Measurements from ENCODE around the gene VIT.

DNA sequence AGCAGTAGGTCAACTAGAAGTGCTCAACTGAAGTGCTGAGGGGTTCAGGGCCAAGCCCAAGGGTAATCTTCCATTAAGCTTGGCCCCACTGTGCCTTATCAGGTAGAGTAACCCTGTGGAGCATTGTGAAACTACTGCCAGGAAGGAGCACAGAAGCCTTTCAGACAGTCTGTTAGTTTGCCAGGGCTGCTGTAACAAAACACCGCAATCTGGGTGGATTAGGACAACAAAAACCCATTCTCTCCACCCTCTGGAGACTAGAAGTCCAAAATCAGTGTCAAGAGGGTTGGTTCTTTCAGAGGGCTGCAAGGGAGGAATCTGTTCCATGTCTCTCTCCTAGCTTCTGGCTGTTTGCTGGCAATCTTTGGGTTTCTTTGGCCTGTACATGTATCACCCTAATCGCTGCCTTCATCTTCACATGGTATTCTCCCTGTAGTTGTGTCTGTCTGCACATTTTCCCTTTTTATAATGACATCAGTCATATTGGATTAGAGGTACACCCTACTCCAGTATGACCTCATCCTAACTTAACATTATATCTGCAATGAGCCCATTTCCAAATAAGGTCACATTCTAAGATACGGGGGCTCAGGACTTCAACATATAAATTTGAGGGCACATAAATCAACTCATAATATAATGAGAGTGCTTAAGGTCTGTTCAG is 21.2 kb downstream of the VIT start:
- TF ChIP-seq POLR2A (IDR thresholded peaks at IDR 0.05), result no peak
- TF ChIP-seq, protein P1, sequence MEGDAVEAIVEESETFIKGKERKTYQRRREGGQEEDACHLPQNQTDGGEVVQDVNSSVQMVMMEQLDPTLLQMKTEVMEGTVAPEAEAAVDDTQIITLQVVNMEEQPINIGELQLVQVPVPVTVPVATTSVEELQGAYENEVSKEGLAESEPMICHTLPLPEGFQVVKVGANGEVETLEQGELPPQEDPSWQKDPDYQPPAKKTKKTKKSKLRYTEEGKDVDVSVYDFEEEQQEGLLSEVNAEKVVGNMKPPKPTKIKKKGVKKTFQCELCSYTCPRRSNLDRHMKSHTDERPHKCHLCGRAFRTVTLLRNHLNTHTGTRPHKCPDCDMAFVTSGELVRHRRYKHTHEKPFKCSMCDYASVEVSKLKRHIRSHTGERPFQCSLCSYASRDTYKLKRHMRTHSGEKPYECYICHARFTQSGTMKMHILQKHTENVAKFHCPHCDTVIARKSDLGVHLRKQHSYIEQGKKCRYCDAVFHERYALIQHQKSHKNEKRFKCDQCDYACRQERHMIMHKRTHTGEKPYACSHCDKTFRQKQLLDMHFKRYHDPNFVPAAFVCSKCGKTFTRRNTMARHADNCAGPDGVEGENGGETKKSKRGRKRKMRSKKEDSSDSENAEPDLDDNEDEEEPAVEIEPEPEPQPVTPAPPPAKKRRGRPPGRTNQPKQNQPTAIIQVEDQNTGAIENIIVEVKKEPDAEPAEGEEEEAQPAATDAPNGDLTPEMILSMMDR (IDR thresholded peaks at IDR 0.05), result no peak
- TF ChIP-seq EP300 (IDR thresholded peaks at IDR 0.05; ENCODE audit: low read depth), result no peak
